Duodenal mucosa (tissue), 2 donors: ENCODE measurements around the gene DOLK.

Experiments
- H3K27ac ChIP-seq: one replicate; pipeline ENCODE4 v1.7.0; 2013; ENCODE audit warnings: low read depth, low read length
- H3K27me3 ChIP-seq, 2 donors: one replicate each; pipeline ENCODE4 v1.7.0; 2013; ENCODE audit warnings: low read length in 2 of 2, control low read depth in 1 of 2; ENCODE audit not compliant: insufficient read depth in 2 of 2, control insufficient read depth in 1 of 2
- H3K36me3 ChIP-seq, 2 donors: one replicate each; pipeline ENCODE4 v1.7.0; 2013; ENCODE audit warnings: low read length in 2 of 2, control low read depth in 1 of 2; ENCODE audit not compliant: insufficient read depth in 2 of 2, control insufficient read depth in 1 of 2
- H3K4me1 ChIP-seq, 2 donors: one replicate each; pipeline ENCODE4 v1.7.0; 2013; ENCODE audit warnings: low read length in 2 of 2, control low read depth in 1 of 2; ENCODE audit not compliant: insufficient read depth in 2 of 2, control insufficient read depth in 1 of 2
- H3K4me3 ChIP-seq, 2 donors: one replicate each; pipeline ENCODE4 v1.7.0; 2013; ENCODE audit warnings: low read length in 2 of 2, low read depth in 1 of 2
- H3K9ac ChIP-seq, 2 donors: one replicate each; pipeline ENCODE4 v1.7.0; 2013; ENCODE audit warnings: low read length in 2 of 2, low read depth in 1 of 2
- H3K9me3 ChIP-seq, 2 donors: one replicate each; pipeline ENCODE4 v1.7.0; 2013; ENCODE audit warnings: low read length in 2 of 2, control low read depth in 1 of 2; ENCODE audit not compliant: control insufficient read depth in 1 of 2

DOLK gene

GRCh38 chr9:128918921-128919320 lies 28.5 kb downstream of the DOLK start:
- Histone ChIP-seq H3K27me3 (no peaks in the 10 kb centered on the region), H3K9ac (no peak overlapping the region), H3K36me3 (peaks cover 5 to 31% of the 10 kb centered on the region in 2 donors), H3K27ac (no peak overlapping the region), H3K4me1 (peaks cover 8 to 22% of the 10 kb centered on the region in 2 donors), H3K4me3 (no peak overlapping the region), H3K9me3 (no peaks in the 10 kb centered on the region)

- H3K4me3 ChIP-seq, result no peak overlapping the region
- no peaks in the 10 kb centered on the region for H3K9me3 ChIP-seq
- H3K27ac ChIP-seq, result no peak overlapping the region
- peaks cover 17 to 22% of the 10 kb centered on the region in 2 donors for H3K4me1 ChIP-seq
- no peaks in the 10 kb centered on the region for H3K27me3 ChIP-seq
- H3K9ac ChIP-seq, result no peak overlapping the region
- H3K36me3 ChIP-seq, result peaks cover 5 to 31% of the 10 kb centered on the region in 2 donors
Observed at GRCh38 chr9:128917151-128917849, 30.1 kb downstream of the DOLK start.

- no peak overlapping the region for H3K4me3 ChIP-seq
- peaks cover 5 to 31% of the 10 kb centered on the region in 2 donors for H3K36me3 ChIP-seq
Observed at GRCh38 chr9:128916745-128917144, 30.7 kb downstream of the DOLK start.

GRCh38 chr9:128916204-128916603 lies 31.2 kb downstream of the DOLK start:
- H3K9me3 ChIP-seq, result no peaks in the 10 kb centered on the region
- peaks cover 14 to 22% of the 10 kb centered on the region in 2 donors for H3K4me1 ChIP-seq
- H3K4me3 ChIP-seq, result no peak overlapping the region
- peaks cover 5 to 31% of the 10 kb centered on the region in 2 donors for H3K36me3 ChIP-seq
- H3K27ac ChIP-seq, result peak overlapping the region; percentile 10
- no peaks in the 10 kb centered on the region for H3K27me3 ChIP-seq
- H3K9ac ChIP-seq, result no peak overlapping the region

More at GRCh38 chr9:128916745-128917144, 30.7 kb downstream of the DOLK start:
- H3K27me3 ChIP-seq, result no peaks in the 10 kb centered on the region
- peaks cover 14 to 21% of the 10 kb centered on the region in 2 donors for H3K4me1 ChIP-seq
- peak overlapping the region; percentile 10 for H3K27ac ChIP-seq
- no peaks in the 10 kb centered on the region for H3K9me3 ChIP-seq
- H3K9ac ChIP-seq, result no peak overlapping the region

- H3K4me3 ChIP-seq, result no peak overlapping the region
- peaks cover 11 to 19% of the 10 kb centered on the region in 2 donors for H3K4me1 ChIP-seq
- H3K9ac ChIP-seq, result no peak overlapping the region
- H3K36me3 ChIP-seq, result peaks cover 9 to 47% of the 10 kb centered on the region in 2 donors
- H3K27me3 ChIP-seq, result no peaks in the 10 kb centered on the region
- no peak overlapping the region for H3K27ac ChIP-seq
- no peaks in the 10 kb centered on the region for H3K9me3 ChIP-seq
Observed at GRCh38 chr9:128913995-128914772, 33.2 kb downstream of the DOLK start.

GRCh38 chr9:128913048-128913900 lies 34.1 kb downstream of the DOLK start:
- no peaks in the 10 kb centered on the region for H3K9me3 ChIP-seq
- H3K27ac ChIP-seq, result no peak overlapping the region
- H3K27me3 ChIP-seq, result no peaks in the 10 kb centered on the region
- peaks cover 9 to 14% of the 10 kb centered on the region in 2 donors for H3K4me1 ChIP-seq
- no peak overlapping the region for H3K4me3 ChIP-seq
- no peak overlapping the region for H3K9ac ChIP-seq
- peaks cover 18 to 53% of the 10 kb centered on the region in 2 donors for H3K36me3 ChIP-seq

GRCh38 chr9:128912270-128912853 lies 35.0 kb downstream of the DOLK start:
- Histone ChIP-seq H3K27me3 (no peaks in the 10 kb centered on the region), H3K9ac (no peak overlapping the region), H3K9me3 (no peaks in the 10 kb centered on the region), H3K36me3 (peaks cover 27 to 53% of the 10 kb centered on the region in 2 donors), H3K4me3 (no peak overlapping the region), H3K27ac (peak overlapping the region; percentile 13), H3K4me1 (peaks cover 9 to 14% of the 10 kb centered on the region in 2 donors)

GRCh38 chr9:128911529-128912035 lies 35.8 kb downstream of the DOLK start:
- Histone ChIP-seq H3K27ac (no peak overlapping the region), H3K4me1 (peaks cover 9 to 14% of the 10 kb centered on the region in 2 donors), H3K9ac (no peak overlapping the region)

GRCh38 chr9:128910906-128911305 lies 36.5 kb downstream of the DOLK start:
- H3K9ac ChIP-seq, result no peak overlapping the region
- H3K4me1 ChIP-seq, result peaks cover 9 to 14% of the 10 kb centered on the region in 2 donors
- H3K4me3 ChIP-seq, result no peak overlapping the region

More at GRCh38 chr9:128911529-128912035, 35.8 kb downstream of the DOLK start:
- peaks cover 30 to 54% of the 10 kb centered on the region in 2 donors for H3K36me3 ChIP-seq
- H3K9me3 ChIP-seq, result no peaks in the 10 kb centered on the region
- H3K27me3 ChIP-seq, result no peaks in the 10 kb centered on the region
- H3K4me3 ChIP-seq, result no peak overlapping the region

More at GRCh38 chr9:128910906-128911305, 36.5 kb downstream of the DOLK start:
- Histone ChIP-seq H3K27ac (no peak overlapping the region), H3K27me3 (no peaks in the 10 kb centered on the region), H3K36me3 (peaks cover 30 to 49% of the 10 kb centered on the region in 2 donors), H3K9me3 (no peaks in the 10 kb centered on the region)
